ENCODE data around the gene SIVA1. TPM values are rescaled to one million over a fixed set of nuclear protein-coding genes. Genes with fewer than 3 reads are reported as not detected.

SIVA1 gene
- total RNA-seq, 1 experiment from 2014 or later, result 128 TPM

DNA sequence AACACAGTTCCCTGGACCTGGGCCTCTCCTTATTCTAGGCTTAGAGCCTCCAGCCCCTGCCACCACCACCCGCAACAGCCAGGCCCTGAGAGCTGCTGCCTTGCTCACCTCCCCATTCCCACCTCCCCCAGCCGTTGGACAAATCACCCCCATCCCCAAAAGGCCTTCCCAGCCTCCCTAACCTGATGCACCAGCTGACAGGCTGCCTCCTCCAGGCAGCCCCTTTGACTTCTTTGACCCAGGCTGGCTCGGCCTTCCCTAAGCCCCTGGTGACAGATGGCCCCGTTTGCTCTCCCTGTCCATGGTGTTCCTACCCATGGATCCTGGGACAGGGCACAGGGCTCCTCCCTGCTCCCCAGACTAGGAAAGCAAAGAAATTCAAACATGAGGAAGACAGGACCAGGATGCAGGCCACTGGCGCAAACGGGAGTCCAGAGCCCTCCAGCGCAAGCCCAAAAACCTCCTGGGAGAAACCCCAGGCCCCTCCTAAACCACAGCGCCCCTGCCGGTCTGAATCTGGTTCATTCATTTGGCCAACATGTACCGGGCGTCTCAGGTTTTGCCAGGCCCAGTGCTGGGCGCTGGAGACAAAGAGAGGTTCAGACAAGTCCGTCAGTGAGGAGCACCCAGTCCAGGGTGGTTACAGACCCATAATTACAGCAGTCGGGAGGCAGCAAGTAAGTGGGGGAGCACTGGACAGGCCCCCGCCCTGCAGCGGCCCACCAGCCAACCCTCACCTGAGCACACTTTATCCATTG is 40.2 kb downstream of the SIVA1 start:
- CTCF ChIA-PET, result interaction anchor here (0.9 to 6.2 kb wide), 6 partner anchors 15 to 35 kb away, joined by 3 to 67 read pairs (median 6); no protein-coding TSS in a partner anchor
- no peaks in the 10 kb centered on the region for H3K36me3 Mint-ChIP-seq
- no peak overlapping the region for H3K27ac Mint-ChIP-seq
- peaks cover 33% of the 10 kb centered on the region for H3K4me1 Mint-ChIP-seq
- peak; percentile 70 for DNase-seq (ENCODE audit: low spot score)
- peak overlapping the region; percentile 87 for H3K4me3 Mint-ChIP-seq
- H3K27me3 Mint-ChIP-seq (ENCODE audit: low read depth), result peaks cover 23% of the 10 kb centered on the region
- no peak for ATAC-seq
- no peaks in the 10 kb centered on the region for H3K9me3 Mint-ChIP-seq
- TF ChIP-seq RELA (CRISPR knock-in tag; IDR thresholded peaks at IDR 0.05; ENCODE audit: borderline replicate concordance), result no peak
- TF ChIP-seq, protein P1, sequence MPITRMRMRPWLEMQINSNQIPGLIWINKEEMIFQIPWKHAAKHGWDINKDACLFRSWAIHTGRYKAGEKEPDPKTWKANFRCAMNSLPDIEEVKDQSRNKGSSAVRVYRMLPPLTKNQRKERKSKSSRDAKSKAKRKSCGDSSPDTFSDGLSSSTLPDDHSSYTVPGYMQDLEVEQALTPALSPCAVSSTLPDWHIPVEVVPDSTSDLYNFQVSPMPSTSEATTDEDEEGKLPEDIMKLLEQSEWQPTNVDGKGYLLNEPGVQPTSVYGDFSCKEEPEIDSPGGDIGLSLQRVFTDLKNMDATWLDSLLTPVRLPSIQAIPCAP (CRISPR knock-in tag; IDR thresholded peaks at IDR 0.05), result no peak
- TF ChIP-seq ZNF232 (CRISPR knock-in tag; IDR thresholded peaks at IDR 0.05), result no peak
- TF ChIP-seq ZNF396 (CRISPR knock-in tag; IDR thresholded peaks at IDR 0.05; ENCODE audit: borderline replicate concordance), result no peak
- no peak for TF ChIP-seq JUN (CRISPR knock-in tag; IDR thresholded peaks at IDR 0.05)
- no peak for TF ChIP-seq PRRX2 (CRISPR knock-in tag; IDR thresholded peaks at IDR 0.05)
- TF ChIP-seq, protein P2, sequence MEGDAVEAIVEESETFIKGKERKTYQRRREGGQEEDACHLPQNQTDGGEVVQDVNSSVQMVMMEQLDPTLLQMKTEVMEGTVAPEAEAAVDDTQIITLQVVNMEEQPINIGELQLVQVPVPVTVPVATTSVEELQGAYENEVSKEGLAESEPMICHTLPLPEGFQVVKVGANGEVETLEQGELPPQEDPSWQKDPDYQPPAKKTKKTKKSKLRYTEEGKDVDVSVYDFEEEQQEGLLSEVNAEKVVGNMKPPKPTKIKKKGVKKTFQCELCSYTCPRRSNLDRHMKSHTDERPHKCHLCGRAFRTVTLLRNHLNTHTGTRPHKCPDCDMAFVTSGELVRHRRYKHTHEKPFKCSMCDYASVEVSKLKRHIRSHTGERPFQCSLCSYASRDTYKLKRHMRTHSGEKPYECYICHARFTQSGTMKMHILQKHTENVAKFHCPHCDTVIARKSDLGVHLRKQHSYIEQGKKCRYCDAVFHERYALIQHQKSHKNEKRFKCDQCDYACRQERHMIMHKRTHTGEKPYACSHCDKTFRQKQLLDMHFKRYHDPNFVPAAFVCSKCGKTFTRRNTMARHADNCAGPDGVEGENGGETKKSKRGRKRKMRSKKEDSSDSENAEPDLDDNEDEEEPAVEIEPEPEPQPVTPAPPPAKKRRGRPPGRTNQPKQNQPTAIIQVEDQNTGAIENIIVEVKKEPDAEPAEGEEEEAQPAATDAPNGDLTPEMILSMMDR (IDR thresholded peaks at IDR 0.05), result 0 out of 2 replicates have a peak, but pooled peaks have one; percentile 15
- POLR2A ChIA-PET, result no interaction called here

DNA sequence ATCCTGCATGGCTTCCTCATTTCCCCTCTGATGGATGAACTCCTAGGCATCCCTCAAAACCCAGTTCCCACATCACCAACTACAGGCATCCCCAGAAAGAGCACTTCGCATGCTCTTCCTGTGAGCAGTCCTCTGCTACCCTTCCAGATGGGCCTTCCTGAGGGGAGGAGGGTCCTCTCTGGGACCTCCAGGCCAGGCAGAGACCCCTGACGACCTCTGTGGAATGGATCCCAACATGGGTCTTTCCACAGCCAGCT is 40.7 kb downstream of the SIVA1 start:
- ChIA-PET POLR2A (no interaction called here), CTCF (interaction anchor here (0.9 to 6.2 kb wide), 5 partner anchors 12 to 34 kb away, joined by 4 to 67 read pairs (median 10); no protein-coding TSS in a partner anchor)
- Mint-ChIP-seq H3K36me3 (no peaks in the 10 kb centered on the region), H3K27ac (peak overlapping the region; percentile 79; the same call in 1 of the 2 replicates), H3K27me3 (ENCODE audit: low read depth) (peaks cover 28% of the 10 kb centered on the region), H3K4me3 (peak overlapping the region; percentile 87), H3K9me3 (no peaks in the 10 kb centered on the region), H3K4me1 (peaks cover 36% of the 10 kb centered on the region)
- ATAC-seq (no peak), DNase-seq (ENCODE audit: low spot score) (no peak)
- TF ChIP-seq, protein P3, sequence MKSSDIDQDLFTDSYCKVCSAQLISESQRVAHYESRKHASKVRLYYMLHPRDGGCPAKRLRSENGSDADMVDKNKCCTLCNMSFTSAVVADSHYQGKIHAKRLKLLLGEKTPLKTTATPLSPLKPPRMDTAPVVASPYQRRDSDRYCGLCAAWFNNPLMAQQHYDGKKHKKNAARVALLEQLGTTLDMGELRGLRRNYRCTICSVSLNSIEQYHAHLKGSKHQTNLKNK (CRISPR knock-in tag; IDR thresholded peaks at IDR 0.05), result no peak

DNA sequence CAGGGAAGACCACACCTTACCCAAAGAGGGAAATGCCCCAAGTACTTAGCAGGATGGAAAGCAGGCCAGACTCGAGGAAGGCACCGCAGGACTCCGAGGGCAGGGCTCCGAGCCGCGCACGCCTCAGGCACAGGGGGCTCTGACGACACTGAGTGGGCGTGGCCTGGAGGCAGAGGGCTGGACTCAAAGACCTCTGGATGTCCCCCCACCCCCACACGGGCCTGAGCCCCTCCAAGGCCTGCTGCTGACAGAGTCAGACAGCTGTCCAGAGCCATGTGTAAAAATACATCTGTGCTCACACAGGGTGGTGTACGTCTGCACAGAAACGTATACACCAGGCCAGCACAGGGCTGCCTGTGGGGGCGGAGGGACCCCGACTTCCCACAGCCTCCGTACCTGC is 41.2 kb downstream of the SIVA1 start:
- Mint-ChIP-seq H3K27me3 (ENCODE audit: low read depth) (peaks cover 33% of the 10 kb centered on the region), H3K9me3 (no peaks in the 10 kb centered on the region), H3K36me3 (no peaks in the 10 kb centered on the region), H3K4me3 (peak overlapping the region; percentile 87), H3K4me1 (peaks cover 41% of the 10 kb centered on the region), H3K27ac (peak overlapping the region; percentile 79)
- POLR2A ChIA-PET, result interaction anchor here (0.7 to 1.5 kb wide), 3 partner anchors 11 to 42 kb away, joined by 3 to 4 read pairs (median 3); no protein-coding TSS in a partner anchor
- peak; percentile 89 for DNase-seq (ENCODE audit: low spot score)
- peak; percentile 70 for ATAC-seq
- CTCF ChIA-PET, result interaction anchor here (0.9 to 6.2 kb wide), 6 partner anchors 12 to 41 kb away, joined by 3 to 67 read pairs (median 8); partner anchors contain the start of gene SIVA1
- TF ChIP-seq SMAD4 (CRISPR knock-in tag; IDR thresholded peaks at IDR 0.05) (no peak), PRRX2 (CRISPR knock-in tag; IDR thresholded peaks at IDR 0.05) (no peak), NR2C2 (CRISPR knock-in tag; IDR thresholded peaks at IDR 0.05) (peak; percentile 15; the same call in 1 of the 2 replicates), KAT7 (CRISPR knock-in tag; IDR thresholded peaks at IDR 0.05; ENCODE audit: borderline replicate concordance) (no peak)
- TF ChIP-seq, protein P4, sequence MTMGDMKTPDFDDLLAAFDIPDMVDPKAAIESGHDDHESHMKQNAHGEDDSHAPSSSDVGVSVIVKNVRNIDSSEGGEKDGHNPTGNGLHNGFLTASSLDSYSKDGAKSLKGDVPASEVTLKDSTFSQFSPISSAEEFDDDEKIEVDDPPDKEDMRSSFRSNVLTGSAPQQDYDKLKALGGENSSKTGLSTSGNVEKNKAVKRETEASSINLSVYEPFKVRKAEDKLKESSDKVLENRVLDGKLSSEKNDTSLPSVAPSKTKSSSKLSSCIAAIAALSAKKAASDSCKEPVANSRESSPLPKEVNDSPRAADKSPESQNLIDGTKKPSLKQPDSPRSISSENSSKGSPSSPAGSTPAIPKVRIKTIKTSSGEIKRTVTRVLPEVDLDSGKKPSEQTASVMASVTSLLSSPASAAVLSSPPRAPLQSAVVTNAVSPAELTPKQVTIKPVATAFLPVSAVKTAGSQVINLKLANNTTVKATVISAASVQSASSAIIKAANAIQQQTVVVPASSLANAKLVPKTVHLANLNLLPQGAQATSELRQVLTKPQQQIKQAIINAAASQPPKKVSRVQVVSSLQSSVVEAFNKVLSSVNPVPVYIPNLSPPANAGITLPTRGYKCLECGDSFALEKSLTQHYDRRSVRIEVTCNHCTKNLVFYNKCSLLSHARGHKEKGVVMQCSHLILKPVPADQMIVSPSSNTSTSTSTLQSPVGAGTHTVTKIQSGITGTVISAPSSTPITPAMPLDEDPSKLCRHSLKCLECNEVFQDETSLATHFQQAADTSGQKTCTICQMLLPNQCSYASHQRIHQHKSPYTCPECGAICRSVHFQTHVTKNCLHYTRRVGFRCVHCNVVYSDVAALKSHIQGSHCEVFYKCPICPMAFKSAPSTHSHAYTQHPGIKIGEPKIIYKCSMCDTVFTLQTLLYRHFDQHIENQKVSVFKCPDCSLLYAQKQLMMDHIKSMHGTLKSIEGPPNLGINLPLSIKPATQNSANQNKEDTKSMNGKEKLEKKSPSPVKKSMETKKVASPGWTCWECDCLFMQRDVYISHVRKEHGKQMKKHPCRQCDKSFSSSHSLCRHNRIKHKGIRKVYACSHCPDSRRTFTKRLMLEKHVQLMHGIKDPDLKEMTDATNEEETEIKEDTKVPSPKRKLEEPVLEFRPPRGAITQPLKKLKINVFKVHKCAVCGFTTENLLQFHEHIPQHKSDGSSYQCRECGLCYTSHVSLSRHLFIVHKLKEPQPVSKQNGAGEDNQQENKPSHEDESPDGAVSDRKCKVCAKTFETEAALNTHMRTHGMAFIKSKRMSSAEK (CRISPR knock-in tag; IDR thresholded peaks at IDR 0.05; ENCODE audit: borderline replicate concordance), result no peak
- TF ChIP-seq, protein P1 (CRISPR knock-in tag; IDR thresholded peaks at IDR 0.05), result no peak
- TF ChIP-seq, protein P5, sequence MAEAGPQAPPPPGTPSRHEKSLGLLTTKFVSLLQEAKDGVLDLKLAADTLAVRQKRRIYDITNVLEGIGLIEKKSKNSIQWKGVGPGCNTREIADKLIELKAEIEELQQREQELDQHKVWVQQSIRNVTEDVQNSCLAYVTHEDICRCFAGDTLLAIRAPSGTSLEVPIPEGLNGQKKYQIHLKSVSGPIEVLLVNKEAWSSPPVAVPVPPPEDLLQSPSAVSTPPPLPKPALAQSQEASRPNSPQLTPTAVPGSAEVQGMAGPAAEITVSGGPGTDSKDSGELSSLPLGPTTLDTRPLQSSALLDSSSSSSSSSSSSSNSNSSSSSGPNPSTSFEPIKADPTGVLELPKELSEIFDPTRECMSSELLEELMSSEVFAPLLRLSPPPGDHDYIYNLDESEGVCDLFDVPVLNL (CRISPR knock-in tag; IDR thresholded peaks at IDR 0.05; ENCODE audit: borderline replicate concordance, low read depth), result no peak
- TF ChIP-seq, protein P6, sequence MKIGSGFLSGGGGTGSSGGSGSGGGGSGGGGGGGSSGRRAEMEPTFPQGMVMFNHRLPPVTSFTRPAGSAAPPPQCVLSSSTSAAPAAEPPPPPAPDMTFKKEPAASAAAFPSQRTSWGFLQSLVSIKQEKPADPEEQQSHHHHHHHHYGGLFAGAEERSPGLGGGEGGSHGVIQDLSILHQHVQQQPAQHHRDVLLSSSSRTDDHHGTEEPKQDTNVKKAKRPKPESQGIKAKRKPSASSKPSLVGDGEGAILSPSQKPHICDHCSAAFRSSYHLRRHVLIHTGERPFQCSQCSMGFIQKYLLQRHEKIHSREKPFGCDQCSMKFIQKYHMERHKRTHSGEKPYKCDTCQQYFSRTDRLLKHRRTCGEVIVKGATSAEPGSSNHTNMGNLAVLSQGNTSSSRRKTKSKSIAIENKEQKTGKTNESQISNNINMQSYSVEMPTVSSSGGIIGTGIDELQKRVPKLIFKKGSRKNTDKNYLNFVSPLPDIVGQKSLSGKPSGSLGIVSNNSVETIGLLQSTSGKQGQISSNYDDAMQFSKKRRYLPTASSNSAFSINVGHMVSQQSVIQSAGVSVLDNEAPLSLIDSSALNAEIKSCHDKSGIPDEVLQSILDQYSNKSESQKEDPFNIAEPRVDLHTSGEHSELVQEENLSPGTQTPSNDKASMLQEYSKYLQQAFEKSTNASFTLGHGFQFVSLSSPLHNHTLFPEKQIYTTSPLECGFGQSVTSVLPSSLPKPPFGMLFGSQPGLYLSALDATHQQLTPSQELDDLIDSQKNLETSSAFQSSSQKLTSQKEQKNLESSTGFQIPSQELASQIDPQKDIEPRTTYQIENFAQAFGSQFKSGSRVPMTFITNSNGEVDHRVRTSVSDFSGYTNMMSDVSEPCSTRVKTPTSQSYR (CRISPR knock-in tag; IDR thresholded peaks at IDR 0.05), result peak; percentile 40; the same call in 1 of the 2 replicates
- TF ChIP-seq, protein P7, sequence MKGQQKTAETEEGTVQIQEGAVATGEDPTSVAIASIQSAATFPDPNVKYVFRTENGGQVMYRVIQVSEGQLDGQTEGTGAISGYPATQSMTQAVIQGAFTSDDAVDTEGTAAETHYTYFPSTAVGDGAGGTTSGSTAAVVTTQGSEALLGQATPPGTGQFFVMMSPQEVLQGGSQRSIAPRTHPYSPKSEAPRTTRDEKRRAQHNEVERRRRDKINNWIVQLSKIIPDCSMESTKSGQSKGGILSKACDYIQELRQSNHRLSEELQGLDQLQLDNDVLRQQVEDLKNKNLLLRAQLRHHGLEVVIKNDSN (CRISPR knock-in tag; IDR thresholded peaks at IDR 0.05), result no peak
